Liver (tissue), 9 donors: ENCODE results near the gene HPCAL1. TPM values are rescaled to one million over a fixed set of nuclear protein-coding genes. Genes with fewer than 3 reads are reported as not detected.

ENCODE experiments used
- DNase-seq: peaks from one replicate; pipeline ENCODE4 v3.0.0-alpha.2; 2017; ENCODE audit warnings: low spot score
- H3K27ac ChIP-seq, 2 donors: one replicate each; pipeline ENCODE4 v1.7.0; 2013; ENCODE audit warnings: inconsistent platforms in 2 of 2, low read length in 2 of 2, control low read depth in 1 of 2, low read depth in 1 of 2, mild to moderate bottlenecking in 1 of 2
- H3K27me3 ChIP-seq, 4 donors: one replicate each; pipeline versions ENCODE4 v1.6.1 to v1.7.0; 2013; ENCODE audit warnings: low read length in 3 of 4, inconsistent platforms in 1 of 4, mild to moderate bottlenecking in 1 of 4, moderate library complexity in 1 of 4; ENCODE audit not compliant: control insufficient read depth in 4 of 4, insufficient read depth in 4 of 4
- H3K36me3 ChIP-seq, 4 donors: one replicate each; pipeline versions ENCODE4 v1.6.1 to v1.7.0; 2013; ENCODE audit warnings: low read length in 3 of 4, mild to moderate bottlenecking in 3 of 4, low read depth in 1 of 4, moderate library complexity in 1 of 4; ENCODE audit not compliant: control insufficient read depth in 4 of 4, insufficient read depth in 3 of 4
- H3K4me1 ChIP-seq, 4 donors: one replicate each; pipeline versions ENCODE4 v1.6.1 to v1.7.0; 2013; ENCODE audit warnings: low read length in 3 of 4, mild to moderate bottlenecking in 3 of 4, moderate library complexity in 1 of 4; ENCODE audit not compliant: control insufficient read depth in 4 of 4, insufficient read depth in 4 of 4
- H3K4me3 ChIP-seq, 3 donors: one replicate each; pipeline versions ENCODE4 v1.6.1 to v1.7.0; 2013; ENCODE audit warnings: low read length in 3 of 3, control low read depth in 1 of 3, low read depth in 1 of 3, mild to moderate bottlenecking in 1 of 3
- H3K9ac ChIP-seq, 2 donors: one replicate each; pipeline ENCODE4 v1.7.0; 2013; ENCODE audit warnings: low read length in 2 of 2, mild to moderate bottlenecking in 2 of 2, moderate library complexity in 2 of 2, control low read depth in 1 of 2, low read depth in 1 of 2
- H3K9me3 ChIP-seq, 4 donors: one replicate each; pipeline versions ENCODE4 v1.6.1 to v1.7.0; 2013; ENCODE audit warnings: low read length in 3 of 4; ENCODE audit not compliant: control insufficient read depth in 4 of 4
- ATF3 ChIP-seq: IDR thresholded peaks from 2 replicates; pipeline ENCODE4 v1.6.1; 2016; ENCODE audit warnings: antibody characterized with exemption
- CTCF ChIP-seq: fragments of 150-350 bp; IDR thresholded peaks from 2 replicates; pipeline ENCODE4 v1.5.1; 2017; ENCODE audit warnings: improper control_type of control experiment, low read depth, low read length; ENCODE audit not compliant: missing input control
- EGR1 ChIP-seq, 2 donors: IDR thresholded peaks; 2 replicates each; pipeline ENCODE4 v1.6.1; 2016 to 2018; ENCODE audit warnings: antibody characterized with exemption in 2 of 2, low read depth in 2 of 2
- FOXA1 ChIP-seq: IDR thresholded peaks from 2 replicates; pipeline ENCODE4 v1.6.1; 2016; ENCODE audit warnings: antibody characterized with exemption
- FOXA2 ChIP-seq: IDR thresholded peaks from 2 replicates; pipeline ENCODE4 v1.6.1; 2016; ENCODE audit warnings: antibody characterized with exemption
- GABPA ChIP-seq, 2 donors: IDR thresholded peaks in 1 of 2; conservative IDR thresholded peaks in 1 of 2; 2 replicates each; pipeline ENCODE4 v1.6.1; 2016; ENCODE audit warnings: antibody characterized with exemption in 2 of 2, mild to moderate bottlenecking in 1 of 2, moderate library complexity in 1 of 2
- HNF4A ChIP-seq, 2 donors: conservative IDR thresholded peaks; 2 replicates each; pipeline ENCODE4 v1.6.1; 2016; ENCODE audit warnings: antibody characterized with exemption in 2 of 2, mild to moderate bottlenecking in 2 of 2
- HNF4G ChIP-seq: IDR thresholded peaks from 2 replicates; pipeline ENCODE4 v1.6.1; 2016; ENCODE audit warnings: antibody characterized with exemption
- JUND ChIP-seq, 2 donors: IDR thresholded peaks; 2 replicates each; pipeline ENCODE4 v1.6.1; 2016; ENCODE audit warnings: antibody characterized with exemption in 2 of 2
- MAX ChIP-seq: IDR thresholded peaks from 2 replicates; pipeline ENCODE4 v1.6.1; 2016; ENCODE audit warnings: antibody characterized with exemption
- NR2F2 ChIP-seq: IDR thresholded peaks from 2 replicates; pipeline ENCODE4 v1.6.1; 2016; ENCODE audit warnings: antibody characterized with exemption
- RAD21 ChIP-seq, 2 donors: IDR thresholded peaks; 2 replicates each; pipeline ENCODE4 v1.6.1; 2016; ENCODE audit warnings: antibody characterized with exemption in 2 of 2, mild to moderate bottlenecking in 2 of 2
- REST ChIP-seq: IDR thresholded peaks from 2 replicates; pipeline ENCODE4 v1.6.1; 2016; ENCODE audit warnings: antibody characterized with exemption, mild to moderate bottlenecking
- RXRA ChIP-seq, 2 donors: IDR thresholded peaks; 2 replicates each; pipeline ENCODE4 v1.6.1; 2017 to 2018; ENCODE audit warnings: antibody characterized with exemption in 2 of 2, mild to moderate bottlenecking in 1 of 2
- SP1 ChIP-seq: IDR thresholded peaks from 2 replicates; pipeline ENCODE4 v1.6.1; 2018; ENCODE audit warnings: antibody characterized with exemption, mild to moderate bottlenecking
- TAF1 ChIP-seq: conservative IDR thresholded peaks from 2 replicates; pipeline ENCODE4 v1.6.1; 2016; ENCODE audit warnings: antibody characterized with exemption, mild to moderate bottlenecking
- YY1 ChIP-seq: IDR thresholded peaks from 2 replicates; pipeline ENCODE4 v1.6.1; 2016; ENCODE audit warnings: antibody characterized with exemption, mild to moderate bottlenecking
- ZBTB33 ChIP-seq: IDR thresholded peaks from 2 replicates; pipeline ENCODE4 v1.6.1; 2016; ENCODE audit warnings: antibody characterized with exemption
- WGBS: extraction: QIAGEN DNeasy Blood & Tissue Kit; methylation state at CpG from one replicate; pipeline ENCODE4 v1.1.7; 2013; 5-methylcytosine and 5-hydroxymethylcytosine counted together
- polyA plus RNA-seq, 2 donors: library from polyadenylated mRNA; stranded (reverse) in 1 of 2; unstranded in 1 of 2; fragments of 200-250 nt in 1 of 2; fragments of >200 nt in 1 of 2; fragmentation: Nextera tagmentation in 1 of 2; extraction: Ambion mirVana in 1 of 2; gene quantifications; one replicate each; pipeline versions ENCODE4 v1.2.1 to v1.2.3, GENCODE V29; 2013 to 2015
- total RNA-seq, 2 donors: library from RNA; depleted of rRNA; stranded (reverse); fragments of >200 nt; gene quantifications; one replicate each; pipeline ENCODE4 v1.2.3, GENCODE V29; 2014
- donor health status: healthy.
- donor health status: healthy.
- donor health status: healthy.
- donor health status: healthy.
- donor health status: healthy.

HPCAL1 gene
- total and polyA plus RNA-seq, 4 donors: 17.3 to 27.9 (median 22.9) TPM

GRCh38 chr2:10256515-10257031 lies 46.1 kb upstream of the HPCAL1 start (continued):
- TF ChIP-seq RAD21 (IDR thresholded peaks at IDR 0.05): no peak

- H3K27me3 ChIP-seq: no peaks in the 10 kb centered on the region
- 87% methylated on average over 9 of the region's 9 CpGs for WGBS
- no peak for DNase-seq
Observed at GRCh38 chr2:10257036-10257435, 45.7 kb upstream of the HPCAL1 start.

GRCh38 chr2:10257500-10258147 lies 45.1 kb upstream of the HPCAL1 start:
- no peak overlapping the region for H3K4me3 ChIP-seq
- H3K27ac ChIP-seq: no peak overlapping the region
- no peak for TF ChIP-seq ZBTB33
- TF ChIP-seq RAD21 (IDR thresholded peaks at IDR 0.05): no peak
- no peak for TF ChIP-seq REST
- TF ChIP-seq FOXA1: no peak
- TF ChIP-seq NR2F2: no peak
- TF ChIP-seq SP1: no peak
- no peak for TF ChIP-seq MAX
- no peak for TF ChIP-seq TAF1
- no peak for TF ChIP-seq YY1
- TF ChIP-seq HNF4G: no peak
- no peak for TF ChIP-seq HNF4A (conservative IDR thresholded peaks at IDR 0.05)
- TF ChIP-seq FOXA2: no peak
- TF ChIP-seq GABPA (IDR thresholded peaks at IDR 0.05 in 1 of 2, conservative IDR thresholded peaks at IDR 0.05 in 1 of 2): no peak
- TF ChIP-seq JUND (IDR thresholded peaks at IDR 0.05): no peak
- TF ChIP-seq RXRA (IDR thresholded peaks at IDR 0.05): no peak
- no peak for TF ChIP-seq CTCF
- no peak for TF ChIP-seq EGR1 (IDR thresholded peaks at IDR 0.05; ENCODE audit: low read depth in 2 of 2)
- TF ChIP-seq ATF3: no peak
- no peaks in the 10 kb centered on the region for H3K9me3 ChIP-seq
- H3K36me3 ChIP-seq: no peaks in the 10 kb centered on the region
- WGBS: 89% methylated on average over 16 of the region's 16 CpGs
- no peaks in the 10 kb centered on the region for H3K27me3 ChIP-seq
- H3K4me1 ChIP-seq: peaks cover 0 to 8% (median 3%) of the 10 kb centered on the region in 4 donors
- no peak for DNase-seq
- H3K9ac ChIP-seq: no peak overlapping the region

More at GRCh38 chr2:10257036-10257435, 45.7 kb upstream of the HPCAL1 start:
- no peak for TF ChIP-seq ATF3
- TF ChIP-seq GABPA (IDR thresholded peaks at IDR 0.05 in 1 of 2, conservative IDR thresholded peaks at IDR 0.05 in 1 of 2): no peak
- TF ChIP-seq TAF1: no peak
- Histone ChIP-seq H3K36me3 (no peaks in the 10 kb centered on the region), H3K4me3 (no peak overlapping the region), H3K27ac (no peak overlapping the region), H3K9ac (no peak overlapping the region), H3K9me3 (no peaks in the 10 kb centered on the region), H3K4me1 (peaks cover 0 to 8% (median 3%) of the 10 kb centered on the region in 4 donors)
